Parathyroid adenoma (tissue), 2 donors: ENCODE measurements around the gene QTRT2.

Experiments
- H2AFZ ChIP-seq: fragments of 300-600 bp; sonication (generic); one replicate; pipeline ENCODE4 v1.7.0; 2017; ENCODE audit warnings: antibody characterized with exemption, mild to moderate bottlenecking
- H3K27ac ChIP-seq: fragments of 300-600 bp; sonication (generic); one replicate; pipeline ENCODE4 v1.7.0; 2017
- H3K27me3 ChIP-seq: fragments of 300-600 bp; sonication (generic); one replicate; pipeline ENCODE4 v1.7.0; 2017; ENCODE audit warnings: low read length; ENCODE audit not compliant: control insufficient read depth, insufficient read depth
- H3K36me3 ChIP-seq: fragments of 300-600 bp; sonication (generic); one replicate; pipeline ENCODE4 v1.7.0; 2017; ENCODE audit warnings: low read length; ENCODE audit not compliant: control insufficient read depth, insufficient read depth
- H3K4me1 ChIP-seq: fragments of 300-600 bp; sonication (generic); one replicate; pipeline ENCODE4 v1.7.0; 2017; ENCODE audit warnings: control low read depth
- H3K4me2 ChIP-seq: fragments of 300-600 bp; sonication (generic); one replicate; pipeline ENCODE4 v1.7.0; 2017; ENCODE audit warnings: low read length
- H3K4me3 ChIP-seq: fragments of 300-600 bp; sonication (generic); one replicate; pipeline ENCODE4 v1.7.0; 2017; ENCODE audit warnings: low read depth, low read length
- H3K79me2 ChIP-seq: fragments of 300-600 bp; sonication (generic); one replicate; pipeline ENCODE4 v1.7.0; 2017; ENCODE audit warnings: control low read depth
- H3K9ac ChIP-seq: fragments of 300-600 bp; sonication (generic); one replicate; pipeline ENCODE4 v1.7.0; 2017; ENCODE audit warnings: mild to moderate bottlenecking
- H3K9me3 ChIP-seq: fragments of 300-600 bp; sonication (generic); one replicate; pipeline ENCODE4 v1.7.0; 2017; ENCODE audit warnings: low read length; ENCODE audit not compliant: control insufficient read depth
- CTCF ChIP-seq: fragments of 300-600 bp; sonication (generic); IDR thresholded peaks from one replicate; pipeline ENCODE4 v1.7.0; 2017; ENCODE audit warnings: antibody characterized with exemption, mild to moderate bottlenecking
- donor health status: primary hyperparathyroidism.

QTRT2 gene

DNA sequence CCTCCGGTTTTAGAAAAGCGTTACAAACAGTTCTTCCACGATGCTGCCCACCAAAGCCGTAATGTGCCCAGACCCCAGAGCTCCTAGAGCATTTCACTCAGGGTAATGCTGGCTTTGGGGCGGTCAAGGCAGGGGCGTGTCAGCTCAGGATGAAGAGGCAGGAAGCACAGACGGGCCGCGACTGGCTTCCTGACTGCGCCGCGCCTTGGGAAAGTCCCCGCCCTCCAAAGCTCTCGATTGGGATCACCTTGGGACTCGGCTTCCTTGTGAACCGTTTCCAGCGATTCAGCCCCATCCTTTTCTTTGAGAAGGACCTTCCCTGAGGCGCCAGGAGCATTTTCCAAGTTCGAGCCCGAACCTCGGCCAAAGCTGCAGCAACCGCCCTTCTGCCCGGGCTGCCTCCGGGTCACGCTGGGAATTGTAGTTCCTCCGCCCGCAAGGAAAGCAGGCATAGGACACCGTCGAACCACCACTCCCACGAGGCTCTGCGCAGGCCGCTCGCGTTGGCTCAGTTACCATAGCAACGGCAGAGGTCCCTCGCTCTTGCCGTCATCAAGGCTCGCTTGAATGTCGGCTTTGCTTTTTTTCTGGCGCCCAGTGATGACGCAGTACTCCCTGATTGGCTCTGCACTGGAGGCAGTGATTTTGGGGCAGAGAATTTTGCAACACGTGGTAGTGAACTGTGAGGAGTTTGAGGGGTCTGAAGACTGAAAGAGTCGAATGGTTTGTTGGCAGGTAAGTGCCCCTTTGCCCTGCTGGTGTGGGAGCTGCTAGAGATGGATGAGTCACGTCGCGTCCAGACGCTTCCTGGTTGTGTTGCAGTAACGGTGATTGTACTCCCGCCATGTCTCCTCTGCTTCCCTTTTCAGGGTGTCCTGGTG is at the start of gene QTRT2, which contains the start of gene CCDC191:
QTRT2 (plus strand) TSS at position 608 of the 881 bp plus-strand sequence. CDS start 8,521 bp downstream, outside the sequence.
CCDC191 (minus strand) TSS at position 397 of the 881 bp plus-strand sequence; CDS start at position 337, 60 bp downstream.
- TF ChIP-seq CTCF, result no peak
- Histone ChIP-seq H3K4me2 (peak within 1 kb of the TSS; percentile 85), H3K9ac (no peak within 1 kb of the TSS), H3K27ac (peak within 1 kb of the TSS; percentile 58), H3K79me2 (peaks cover 26% of the 10 kb centered on the region), H3K9me3 (no peaks in the 10 kb centered on the region), H3K4me3 (peak within 1 kb of the TSS; percentile 85), H2AFZ (peak within 1 kb of the TSS; percentile 90), H3K27me3 (no peaks in the 10 kb centered on the region), H3K4me1 (peaks cover 11% of the 10 kb centered on the region), H3K36me3 (no peaks in the 10 kb centered on the region)

DNA sequence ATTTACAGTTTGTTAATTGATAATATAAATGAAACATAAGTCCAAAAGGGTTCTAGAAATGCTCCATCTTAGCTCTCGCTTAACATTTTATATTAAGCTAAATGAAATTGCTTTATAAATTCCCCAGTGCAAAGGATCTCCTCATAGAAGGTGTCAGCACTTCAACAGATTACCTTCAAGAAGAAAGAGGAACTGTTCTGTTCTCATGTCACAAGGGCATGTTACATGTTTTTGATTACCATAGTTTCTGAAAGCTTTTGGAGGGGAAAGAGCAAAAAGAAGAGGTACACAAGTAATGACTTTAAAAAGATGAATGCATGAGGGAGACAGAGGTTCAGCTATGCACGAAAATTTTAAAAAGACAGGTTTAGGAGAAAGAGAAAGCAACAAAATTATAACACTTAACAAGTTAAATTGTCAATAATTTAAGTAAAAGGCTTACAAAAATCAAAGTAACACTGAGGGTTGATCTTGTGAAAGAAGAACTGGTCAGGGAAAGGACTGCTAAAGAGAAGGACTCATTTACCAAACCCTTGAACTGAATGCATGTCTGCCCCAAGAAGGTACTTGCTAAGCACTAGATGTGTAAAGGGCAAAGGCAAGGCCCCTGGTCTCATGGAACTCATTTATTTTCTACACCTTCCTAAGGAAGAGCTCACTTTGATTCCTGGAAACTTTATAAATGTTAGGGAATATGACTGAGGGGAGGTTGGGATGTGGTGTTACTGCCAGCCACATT is 45.3 kb upstream of the QTRT2 start:
- Histone ChIP-seq H3K9me3 (no peaks in the 10 kb centered on the region), H3K27me3 (no peaks in the 10 kb centered on the region), H3K79me2 (no peaks in the 10 kb centered on the region), H3K36me3 (no peaks in the 10 kb centered on the region), H3K4me1 (no peaks in the 10 kb centered on the region), H3K9ac (no peak overlapping the region), H3K4me2 (no peak overlapping the region), H3K27ac (no peak overlapping the region), H3K4me3 (no peak overlapping the region), H2AFZ (no peak overlapping the region)
- TF ChIP-seq CTCF, result no peak

- Histone ChIP-seq H3K36me3 (no peaks in the 10 kb centered on the region), H3K9me3 (no peaks in the 10 kb centered on the region)
- no peak for TF ChIP-seq CTCF
Measured at GRCh38 chr3:114014211-114014610, 42.3 kb upstream of the QTRT2 start.

GRCh38 chr3:114019486-114019885 is 37.1 kb upstream of the QTRT2 start:
- Histone ChIP-seq H3K4me1 (no peaks in the 10 kb centered on the region), H3K9me3 (no peaks in the 10 kb centered on the region), H2AFZ (no peak overlapping the region), H3K27me3 (no peaks in the 10 kb centered on the region), H3K4me3 (no peak overlapping the region), H3K27ac (no peak overlapping the region), H3K79me2 (no peaks in the 10 kb centered on the region), H3K36me3 (no peaks in the 10 kb centered on the region), H3K9ac (no peak overlapping the region), H3K4me2 (no peak overlapping the region)
- TF ChIP-seq CTCF, result no peak

More at GRCh38 chr3:114014211-114014610, 42.3 kb upstream of the QTRT2 start:
- H3K4me1 ChIP-seq, result no peaks in the 10 kb centered on the region
- no peaks in the 10 kb centered on the region for H3K27me3 ChIP-seq
- no peak overlapping the region for H2AFZ ChIP-seq
- H3K4me2 ChIP-seq, result no peak overlapping the region
- no peak overlapping the region for H3K9ac ChIP-seq
- no peak overlapping the region for H3K27ac ChIP-seq
- H3K4me3 ChIP-seq, result no peak overlapping the region
- H3K79me2 ChIP-seq, result no peaks in the 10 kb centered on the region
